Measurements from ENCODE around the gene SIN3A.

GRCh38 chr15:75354454-75354853 is 97.0 kb downstream of the SIN3A start:
- no peak for TF ChIP-seq TAF15 (IDR thresholded peaks at IDR 0.05; ENCODE audit: low read depth, low read length)
- TF ChIP-seq USF2 (CRISPR knock-in tag; IDR thresholded peaks at IDR 0.05), result no peak
- no peak for TF ChIP-seq EP300 (IDR thresholded peaks at IDR 0.05; ENCODE audit: low read length)
- TF ChIP-seq BRF2 (IDR thresholded peaks at IDR 0.05; ENCODE audit: borderline replicate concordance, insufficient read depth, insufficient read length), result no peak
- no peak for TF ChIP-seq RB1 (IDR thresholded peaks at IDR 0.05; ENCODE audit: low read depth)
- no peak for TF ChIP-seq CHD2 (IDR thresholded peaks at IDR 0.05; ENCODE audit: low read depth, low read length)
- no peak for TF ChIP-seq CTCF (IDR thresholded peaks at IDR 0.05 in 2 of 3, conservative IDR thresholded peaks at IDR 0.05 in 1 of 3; ENCODE audit: insufficient read depth in 2 of 3, low read depth in 1 of 3, low read length in 3 of 3)
- no peak for TF ChIP-seq FOS (IDR thresholded peaks at IDR 0.05; ENCODE audit: extremely low read depth, insufficient read length)
- TF ChIP-seq MXD1 (CRISPR knock-in tag; IDR thresholded peaks at IDR 0.05; ENCODE audit: borderline replicate concordance, poor library complexity, severe bottlenecking), result no peak
- TF ChIP-seq ATF2 (CRISPR knock-in tag; IDR thresholded peaks at IDR 0.05), result no peak
- no peak for TF ChIP-seq ZNF174 (CRISPR knock-in tag; IDR thresholded peaks at IDR 0.05)
- no peak for TF ChIP-seq FOSL1 (tag; conservative IDR thresholded peaks at IDR 0.05)

Measured in K562 (cell line).